ENCODE measurements around the gene DTX3L.
A peak's percentile ranks its signal among the peaks of the same experiment; 100 is the strongest.

GRCh38 chr3:122564155-122564912 is at the start of gene DTX3L, which contains the start of gene PARP9:
- no peak for TF ChIP-seq POLR2A (IDR thresholded peaks at IDR 0.05; ENCODE audit: low read depth)
- TF ChIP-seq CTCF (IDR thresholded peaks at IDR 0.05), result no peak
- TF ChIP-seq POLR2AphosphoS5 (IDR thresholded peaks at IDR 0.05), result peak; percentile 80 to 87

All from esophagus muscularis mucosa (tissue), 3 donors.